SIG-M5 (cell line): ENCODE results near the gene MYO1C.
"Not testable (repeated sequence)": the region's sequence is repeated elsewhere in the genome, so short reads cannot be mapped to it uniquely, and the experiment has no call there.

Source experiments
- DNase-seq: peaks from one replicate; lab custom pipeline; 2025; lab: John Stamatoyannopoulos, UW

The MYO1C gene

DNA sequence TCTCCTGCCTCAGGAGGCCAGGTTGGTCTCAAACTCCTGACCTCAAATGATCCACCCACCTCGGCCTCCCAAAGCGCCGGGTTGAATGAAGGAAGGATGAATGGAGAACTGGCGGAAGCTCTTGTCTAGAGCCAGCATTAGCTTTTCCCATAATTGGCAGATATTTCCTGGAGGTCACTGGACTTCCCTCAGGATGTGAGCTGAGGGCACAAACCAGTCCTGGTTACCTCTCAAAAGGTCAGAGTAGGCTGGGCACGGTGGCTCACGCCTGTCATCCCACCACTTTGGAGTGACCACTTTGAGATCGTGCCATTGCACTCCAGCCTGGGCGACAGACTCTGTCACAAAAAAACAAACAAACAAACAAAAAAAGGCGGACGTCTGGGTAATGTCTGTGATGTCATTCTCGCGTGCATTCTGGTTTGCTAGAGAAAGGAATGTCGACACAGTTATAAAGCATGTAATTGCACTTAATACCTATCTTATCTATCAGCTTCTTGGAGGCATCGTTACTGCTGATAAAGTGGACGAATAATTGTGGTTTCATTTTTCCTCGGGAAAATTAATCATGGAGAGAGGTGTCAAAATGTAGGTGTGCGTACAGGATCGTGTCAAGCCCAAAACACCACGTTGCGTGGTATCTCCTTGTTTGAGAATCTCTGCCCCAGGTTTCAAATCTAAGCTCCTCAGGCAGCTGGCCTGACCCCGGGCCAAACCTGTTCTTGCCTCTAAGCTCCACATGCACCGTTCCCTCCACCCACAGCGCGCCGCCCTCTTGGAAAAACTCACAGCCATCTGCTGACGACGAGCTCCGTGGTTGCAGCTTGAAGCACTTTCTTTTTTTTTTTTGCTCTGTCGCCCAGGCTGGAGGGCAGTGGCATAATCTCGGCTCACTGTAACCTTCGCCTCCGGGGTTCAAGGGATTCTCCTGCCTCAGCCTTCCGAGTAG lies 30.0 kb downstream of the MYO1C start:
- DNase-seq = no peak

DNA sequence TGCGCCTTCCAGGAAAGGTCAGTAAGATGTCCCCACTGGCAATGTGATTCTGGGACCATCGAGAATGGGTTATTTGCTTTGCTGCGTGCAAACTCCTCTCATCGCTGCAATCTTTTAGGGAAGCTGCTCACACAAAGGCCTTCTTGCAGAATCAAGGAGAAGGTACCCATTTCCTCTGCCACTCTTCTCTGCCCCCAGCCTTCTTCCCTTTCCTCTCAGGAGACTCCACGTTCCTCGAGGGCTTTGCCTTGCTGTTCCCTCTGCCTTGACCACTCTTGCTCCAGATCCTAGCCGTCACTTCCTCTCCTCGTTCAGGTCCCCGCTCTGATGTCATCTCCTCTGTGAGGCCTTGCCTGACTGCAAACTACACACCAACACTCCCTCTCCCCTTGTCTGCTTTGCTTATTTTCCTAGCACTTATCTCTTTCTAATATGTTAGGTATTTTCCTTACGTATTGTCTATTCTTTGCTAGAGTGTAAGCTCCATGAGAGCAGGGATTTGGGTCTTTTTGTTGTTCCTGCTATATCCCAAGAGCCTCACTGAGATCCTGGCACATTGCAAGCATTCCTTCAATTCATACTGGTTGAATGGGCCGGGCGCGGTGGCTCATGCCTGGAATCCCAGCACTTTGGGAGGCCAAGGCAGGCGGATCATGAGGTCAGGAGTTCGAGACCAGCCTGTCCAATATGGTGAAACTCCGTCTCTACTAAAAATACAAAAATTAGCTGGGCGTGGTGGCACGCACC lies 31.1 kb downstream of the MYO1C start:
- no peak for DNase-seq

DNA sequence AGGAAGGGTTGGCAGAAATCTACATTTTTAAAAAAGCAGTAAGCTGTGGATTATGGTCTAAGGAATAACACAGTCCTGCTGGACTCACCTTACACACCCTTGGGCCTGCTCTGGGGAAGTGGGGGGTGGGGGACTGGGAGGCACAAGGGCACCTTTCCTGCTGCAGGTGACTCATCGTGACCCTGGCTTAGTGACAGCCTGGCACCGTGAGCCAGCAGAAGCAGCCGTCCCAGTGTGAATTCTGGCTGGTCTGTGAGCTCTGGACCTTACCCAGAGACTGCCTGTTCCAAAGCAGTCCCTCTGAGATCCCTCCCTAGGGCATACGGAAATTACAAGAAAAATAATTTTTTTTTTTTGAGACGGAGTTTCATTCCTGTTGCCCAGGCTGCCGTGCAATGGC lies 32.3 kb downstream of the MYO1C start:
- DNase-seq = no peak

DNA sequence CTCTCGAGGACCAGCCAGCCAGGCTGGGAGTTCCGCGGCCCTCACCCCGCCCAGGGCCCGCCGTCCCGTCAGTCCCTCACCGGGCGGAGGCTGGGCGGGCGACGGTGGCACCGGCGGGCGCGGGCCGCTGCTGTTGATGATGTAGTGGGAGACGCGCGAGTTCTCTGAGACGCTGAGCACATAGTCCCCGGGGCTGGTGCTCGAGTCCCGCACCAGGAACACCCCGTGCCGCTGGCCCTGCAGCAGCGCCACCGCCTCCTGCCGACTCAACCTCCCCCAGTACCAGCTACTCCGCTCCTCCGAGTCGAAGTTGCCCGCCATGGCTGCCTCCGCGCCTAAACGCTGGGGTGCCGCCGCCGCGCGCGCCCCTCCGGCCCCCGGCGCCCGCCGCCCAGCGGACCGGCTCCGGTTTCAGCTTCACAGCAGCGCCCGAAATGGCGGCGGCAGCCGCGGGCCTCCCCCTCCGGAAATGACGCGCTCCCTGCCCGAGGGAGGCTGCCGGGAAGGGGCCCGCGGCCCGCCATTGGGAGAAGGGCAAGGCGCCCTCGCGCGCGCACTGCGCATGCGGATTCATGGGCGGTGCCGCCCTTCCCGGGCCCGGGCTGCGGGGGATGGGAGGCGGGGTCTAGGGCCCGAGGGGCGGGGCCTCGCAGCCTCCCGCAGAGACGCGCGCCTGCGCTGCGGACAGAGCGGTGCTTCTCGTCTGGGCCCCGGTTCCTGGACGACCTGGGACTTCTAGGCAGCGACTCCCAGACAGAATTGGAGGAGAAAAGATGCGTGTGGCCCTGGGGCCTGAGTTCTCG lies 36.5 kb downstream of the MYO1C start, which contains the start of gene CRK:
Gene CRK, minus strand, starts transcription at position 436 of the 803 bp plus-strand sequence. Its CDS starts 115 bp downstream, at position 321.
- no peak for DNase-seq

DNA sequence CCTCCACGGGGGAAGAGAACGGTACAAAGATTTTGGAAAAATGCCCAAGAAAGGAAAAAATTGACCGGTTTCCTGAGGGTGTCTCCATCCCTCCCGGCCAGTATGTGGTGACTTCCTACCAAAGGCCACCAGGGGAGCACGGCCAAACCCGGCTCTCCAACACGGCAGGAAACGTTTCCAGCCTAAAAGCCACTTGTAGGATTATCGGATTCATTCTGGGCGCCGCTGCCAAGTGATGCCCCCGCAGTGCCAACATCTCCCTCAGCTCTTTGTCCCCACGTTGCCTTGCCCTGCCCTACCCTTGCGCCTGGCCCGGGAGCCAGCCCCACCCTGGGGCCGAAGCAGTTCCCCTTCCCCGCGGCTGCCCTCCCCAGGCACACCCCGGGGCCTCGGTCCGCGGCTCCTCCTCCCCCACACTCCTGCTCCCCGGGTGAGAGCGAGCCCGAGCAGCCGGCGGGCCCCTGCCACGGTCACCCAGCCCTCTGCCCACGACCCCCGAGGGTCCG lies 37.1 kb downstream of the MYO1C start:
- no peak for DNase-seq

DNA sequence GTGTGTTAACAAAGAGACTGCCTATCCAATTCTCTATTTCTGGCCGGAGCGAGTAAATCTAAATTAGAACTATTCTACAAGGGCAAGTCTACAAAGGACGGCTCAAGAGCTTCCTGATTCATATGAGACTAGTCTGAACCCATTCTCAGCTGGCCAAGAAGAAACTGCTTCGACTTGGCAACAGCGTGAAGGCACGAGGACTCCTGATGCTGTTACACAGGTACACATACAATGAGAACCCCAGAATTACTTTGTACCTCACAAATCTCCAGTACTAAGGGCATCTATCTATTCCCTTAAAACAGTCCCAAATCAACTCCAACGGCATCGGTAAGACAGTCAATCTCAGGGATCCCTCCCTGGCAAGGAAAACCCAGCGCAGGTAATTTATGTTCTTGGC lies 37.9 kb downstream of the MYO1C start:
- no peak for DNase-seq

DNA sequence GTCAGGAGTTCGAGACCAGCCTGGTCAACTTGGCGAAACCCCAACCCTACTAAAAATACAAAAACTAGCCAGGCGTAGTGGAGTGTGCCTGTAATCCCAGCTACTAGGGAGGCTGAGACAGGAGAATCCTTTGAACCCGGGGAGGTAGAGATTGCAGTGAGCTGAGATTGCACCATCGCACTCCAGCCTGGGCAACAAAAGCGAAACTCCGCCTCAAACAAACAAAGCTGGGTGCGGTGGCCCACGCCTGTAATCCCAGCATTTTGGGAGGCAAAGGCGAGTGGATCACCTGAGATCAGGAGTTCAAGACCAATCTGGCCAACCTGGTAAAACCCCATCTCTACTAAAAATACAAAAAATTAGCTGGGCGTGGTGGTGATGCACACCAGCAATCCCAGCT lies 38.8 kb downstream of the MYO1C start:
- not testable (repeated sequence) for DNase-seq

DNA sequence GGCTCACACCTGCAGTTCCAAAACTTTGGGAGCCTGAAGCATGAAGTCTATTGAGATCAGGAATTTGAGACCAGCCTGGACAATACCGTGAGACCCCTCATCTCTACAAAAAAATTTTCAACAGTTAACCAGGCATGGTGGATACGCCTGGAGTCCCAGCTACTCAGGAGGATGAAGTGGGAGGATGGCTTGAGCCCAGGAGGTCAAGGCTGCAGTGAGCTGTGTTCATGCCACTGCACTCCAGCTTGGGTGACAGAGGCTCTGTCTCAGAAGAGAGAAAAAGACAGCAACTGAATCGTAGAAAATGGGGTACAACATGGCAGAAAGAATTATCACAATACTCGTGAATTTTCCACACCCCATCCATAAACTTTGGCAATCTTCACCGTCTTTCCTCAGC lies 39.6 kb downstream of the MYO1C start:
- DNase-seq = no peak

DNA sequence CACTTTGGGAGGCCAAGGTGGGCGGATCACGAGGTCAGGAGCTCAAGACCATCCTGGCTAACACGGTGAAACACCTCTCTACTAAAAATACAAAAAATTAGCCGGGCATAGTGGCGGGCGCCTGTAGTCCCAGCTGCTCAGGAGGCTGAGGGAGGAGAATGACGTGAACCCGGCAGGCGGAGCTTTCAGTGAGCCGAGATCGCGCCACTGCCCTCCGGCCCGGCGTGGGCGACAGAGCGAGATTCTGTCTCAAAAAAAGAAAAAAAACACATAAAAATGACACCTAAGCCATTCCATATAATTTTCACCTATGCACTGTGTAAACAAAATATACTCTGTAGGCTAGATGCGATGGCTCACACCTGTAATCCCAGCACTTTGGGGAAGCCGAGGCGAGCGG lies 42.2 kb downstream of the MYO1C start:
- DNase-seq = not testable (repeated sequence)

DNA sequence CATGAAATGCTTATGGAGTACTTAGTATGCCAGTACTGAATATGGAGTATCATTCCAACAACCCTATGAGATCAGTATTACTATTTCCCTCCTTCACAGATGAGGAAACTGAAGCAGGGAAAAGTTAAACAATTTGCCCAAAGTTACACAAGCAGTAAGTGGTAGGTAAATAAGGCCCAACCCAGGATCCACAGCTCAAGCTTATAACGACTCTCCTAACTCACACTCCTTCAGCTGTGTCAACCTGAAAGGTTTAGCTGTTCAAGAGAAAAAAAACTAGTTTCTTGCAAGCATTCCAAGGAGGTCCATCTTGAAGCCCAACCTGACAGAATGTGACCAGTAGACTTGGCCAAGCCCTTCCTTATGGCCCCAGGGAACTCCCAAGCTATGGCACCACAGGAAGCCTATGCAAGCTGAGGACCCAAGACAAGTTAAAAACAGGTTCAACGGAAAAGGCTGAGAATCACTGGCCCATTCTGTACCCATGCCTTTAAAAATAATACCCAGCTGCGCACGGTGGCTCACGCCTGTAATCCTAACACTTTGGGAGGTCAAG lies 43.0 kb downstream of the MYO1C start:
- no peak for DNase-seq

DNA sequence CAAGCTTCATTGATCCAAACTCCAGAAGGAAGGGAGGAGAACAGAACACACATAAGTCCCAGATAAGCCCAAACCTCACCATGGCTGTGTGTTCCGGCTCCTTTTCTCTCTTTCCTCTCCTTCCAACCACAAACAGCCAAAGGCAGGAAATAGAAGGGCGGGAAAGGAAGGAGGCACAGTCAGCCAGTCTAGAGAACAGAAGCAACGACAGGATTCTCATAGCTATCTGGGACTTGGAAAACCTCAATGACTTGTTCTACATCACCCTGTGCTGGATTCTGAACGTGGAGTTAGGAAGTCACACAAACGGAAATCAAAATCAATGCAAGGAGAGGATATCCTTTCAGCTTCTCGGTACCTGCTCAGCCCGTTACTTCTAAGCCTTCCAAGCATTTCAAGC lies 45.4 kb downstream of the MYO1C start:
- no peak for DNase-seq

DNA sequence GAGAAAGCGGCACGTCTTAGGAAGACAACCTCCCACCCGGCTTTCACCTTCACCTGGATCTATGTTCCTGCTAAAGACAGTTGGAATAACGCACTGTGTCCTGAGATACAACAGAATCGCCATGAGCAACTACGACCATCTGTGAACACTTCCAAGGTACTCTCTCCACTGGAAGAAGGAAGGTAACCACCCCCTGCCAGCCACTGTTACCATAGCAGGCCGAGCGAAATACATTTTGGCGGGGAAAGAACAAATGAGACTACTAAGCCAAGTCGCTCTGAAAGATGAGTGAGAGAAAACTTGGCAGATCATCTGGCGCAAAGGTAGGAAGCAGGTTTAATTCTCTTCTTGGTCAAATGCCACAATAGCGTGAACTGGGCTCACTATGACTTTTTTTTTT lies 46.3 kb downstream of the MYO1C start:
- DNase-seq = no peak

DNA sequence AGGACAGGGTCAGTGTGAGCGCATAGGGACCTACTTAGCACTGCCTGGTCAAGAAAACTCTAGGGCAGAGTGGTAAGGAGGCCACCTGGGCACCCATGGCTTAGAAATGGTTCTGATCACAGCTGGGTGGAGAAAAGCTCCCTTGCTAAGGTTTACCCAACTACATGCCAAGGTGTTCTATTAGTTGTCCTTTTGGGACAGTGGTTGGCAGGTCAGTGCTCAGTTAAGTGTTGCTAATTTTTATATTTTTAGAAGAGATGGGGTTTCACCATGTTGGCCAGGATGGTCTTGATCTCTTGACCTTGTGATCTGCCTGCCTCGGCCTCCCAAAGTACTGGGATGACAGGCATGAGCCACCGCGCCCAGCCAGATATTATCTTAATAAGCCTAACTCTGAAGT lies 46.8 kb downstream of the MYO1C start:
- DNase-seq = not testable (repeated sequence)

DNA sequence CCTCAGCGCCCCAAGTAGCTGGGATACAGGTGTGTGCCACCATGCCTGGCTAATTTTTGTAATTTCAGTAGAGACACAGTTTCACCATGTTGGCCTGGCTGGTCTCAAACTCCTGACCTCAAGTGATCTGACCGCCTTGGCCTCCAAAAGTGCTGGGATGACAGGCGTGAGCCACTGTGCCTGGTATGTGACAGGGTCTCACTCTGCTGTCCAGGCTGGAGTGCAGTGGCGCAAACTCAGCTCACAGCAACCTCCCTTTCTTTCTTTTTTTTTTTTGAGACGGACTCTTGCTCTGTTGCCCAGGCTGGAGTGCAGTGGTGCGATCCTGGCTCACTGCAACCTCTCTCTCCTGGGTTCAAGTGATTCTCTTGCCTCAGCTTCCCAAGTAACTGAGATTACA lies 49.8 kb downstream of the MYO1C start:
- DNase-seq = not testable (repeated sequence)

DNA sequence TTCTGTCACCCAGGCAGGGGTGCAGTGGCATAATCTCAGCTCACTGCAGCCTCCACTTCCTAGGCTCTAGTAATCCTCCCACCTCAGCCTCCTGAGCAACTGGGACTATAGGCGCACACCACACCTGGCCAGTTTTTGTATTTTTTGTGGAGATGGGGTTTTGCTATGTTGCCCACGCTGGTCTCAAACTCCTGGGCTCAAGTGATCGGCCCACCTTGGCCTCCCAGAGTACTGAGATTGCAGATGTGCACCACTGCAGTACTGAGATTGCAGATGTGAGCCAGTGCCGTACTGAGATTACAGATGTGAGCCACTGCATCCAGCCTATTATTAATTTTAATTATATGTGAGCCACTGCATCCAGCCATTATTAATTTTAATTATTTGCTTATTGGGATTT lies 50.3 kb downstream of the MYO1C start:
- no peak for DNase-seq

DNA sequence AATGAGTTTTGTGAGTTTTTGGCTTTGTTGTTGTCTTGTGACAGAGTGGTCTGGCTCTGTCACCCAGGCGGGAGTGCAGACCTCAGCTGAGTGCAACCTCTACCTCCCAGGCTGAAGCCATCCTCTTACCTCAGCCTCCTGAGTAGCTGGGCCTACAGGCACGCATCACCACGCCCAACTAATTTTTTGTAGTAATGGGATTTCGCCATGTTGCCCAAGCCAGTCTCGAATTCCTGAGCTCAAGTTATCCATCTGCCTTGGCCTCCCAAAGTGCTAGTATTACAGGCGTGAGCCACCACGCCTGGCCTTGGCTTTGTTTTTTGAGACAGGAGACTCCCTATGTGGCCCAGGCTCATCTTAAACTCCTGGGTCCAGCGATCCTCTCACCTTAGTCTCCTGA lies 51.6 kb downstream of the MYO1C start:
- DNase-seq = no peak

DNA sequence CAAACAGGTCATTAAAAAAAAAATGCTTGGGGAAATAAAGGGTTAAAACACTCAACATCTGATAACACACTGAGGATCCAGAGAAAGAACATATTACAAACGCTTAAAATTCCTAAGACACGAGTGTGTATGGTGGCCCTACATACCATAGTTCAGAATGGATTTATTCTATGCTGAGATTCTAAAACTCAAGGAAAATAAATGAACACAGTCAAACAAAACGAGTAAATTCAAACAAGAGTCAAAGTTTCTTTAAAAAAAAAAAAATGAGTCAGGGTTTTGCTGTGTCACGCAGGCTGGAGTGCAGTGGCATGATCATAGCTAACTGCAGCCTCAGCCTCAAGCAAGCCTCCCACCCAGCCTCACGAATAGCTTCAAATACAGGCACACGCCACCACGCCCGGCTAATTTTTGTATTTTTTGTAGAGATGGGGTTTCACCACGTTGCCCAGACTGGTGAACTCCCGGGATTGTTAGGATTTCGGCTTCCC lies 53.8 kb downstream of the MYO1C start:
- DNase-seq = no peak

DNA sequence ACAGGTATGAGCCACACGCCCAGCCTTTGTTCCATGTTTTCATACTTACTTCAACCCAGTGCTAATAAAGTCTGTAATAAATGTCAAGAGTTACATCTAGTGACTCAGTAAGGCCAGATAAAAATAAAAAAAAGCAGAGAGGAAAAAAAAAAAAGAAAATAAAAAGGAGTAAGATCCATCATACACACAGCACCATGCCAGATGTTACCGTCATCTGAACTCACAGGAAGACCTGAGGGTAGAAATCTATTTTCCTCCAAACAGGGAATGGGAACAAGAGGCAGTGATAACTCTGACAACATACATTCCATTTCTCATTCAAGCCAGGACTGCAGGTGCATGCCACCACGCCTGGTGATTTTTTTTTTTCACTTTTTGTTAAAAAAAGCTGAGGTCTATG lies 57.2 kb downstream of the MYO1C start:
- DNase-seq = no peak

DNA sequence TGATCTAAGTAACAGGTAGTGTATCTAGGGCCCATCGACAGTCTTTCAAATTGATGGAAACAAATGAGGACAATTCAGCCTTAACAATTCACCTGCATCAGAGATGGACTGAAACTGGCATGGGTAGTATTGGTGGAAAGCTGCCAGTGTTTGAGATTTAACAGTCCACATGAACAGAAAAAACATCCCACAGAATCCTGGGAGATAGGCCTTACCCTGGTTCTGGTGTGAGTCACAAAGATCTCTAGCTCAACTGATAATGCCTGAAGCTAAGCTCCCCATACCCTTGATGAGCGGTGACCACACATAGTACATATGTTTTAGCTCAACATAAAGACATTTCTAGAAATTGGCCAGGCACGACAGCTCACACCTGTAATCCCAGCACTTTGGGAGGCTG lies 58.3 kb downstream of the MYO1C start:
- no peak for DNase-seq

DNA sequence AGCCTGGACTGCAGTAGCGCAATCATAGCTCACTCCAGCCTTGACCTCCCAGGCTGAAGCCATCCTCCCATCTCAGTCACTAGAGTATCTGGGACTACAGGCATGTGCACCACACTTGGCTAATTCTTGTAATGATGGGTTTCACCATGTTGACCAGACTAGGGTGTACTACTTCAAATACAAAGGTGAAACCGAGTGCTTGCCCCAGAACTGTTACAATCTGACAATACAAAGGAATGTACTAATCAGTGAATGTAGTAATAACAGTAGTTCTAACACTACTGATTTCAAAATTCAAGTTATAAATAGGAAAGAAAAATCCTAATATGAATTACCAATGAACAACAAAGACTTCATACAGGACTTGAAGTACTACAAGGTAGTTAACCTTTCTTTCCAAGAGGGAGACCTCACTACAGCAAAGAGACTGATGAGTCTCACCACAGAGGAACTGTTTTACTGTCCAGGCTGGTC lies 60.8 kb downstream of the MYO1C start:
- DNase-seq = no peak

DNA sequence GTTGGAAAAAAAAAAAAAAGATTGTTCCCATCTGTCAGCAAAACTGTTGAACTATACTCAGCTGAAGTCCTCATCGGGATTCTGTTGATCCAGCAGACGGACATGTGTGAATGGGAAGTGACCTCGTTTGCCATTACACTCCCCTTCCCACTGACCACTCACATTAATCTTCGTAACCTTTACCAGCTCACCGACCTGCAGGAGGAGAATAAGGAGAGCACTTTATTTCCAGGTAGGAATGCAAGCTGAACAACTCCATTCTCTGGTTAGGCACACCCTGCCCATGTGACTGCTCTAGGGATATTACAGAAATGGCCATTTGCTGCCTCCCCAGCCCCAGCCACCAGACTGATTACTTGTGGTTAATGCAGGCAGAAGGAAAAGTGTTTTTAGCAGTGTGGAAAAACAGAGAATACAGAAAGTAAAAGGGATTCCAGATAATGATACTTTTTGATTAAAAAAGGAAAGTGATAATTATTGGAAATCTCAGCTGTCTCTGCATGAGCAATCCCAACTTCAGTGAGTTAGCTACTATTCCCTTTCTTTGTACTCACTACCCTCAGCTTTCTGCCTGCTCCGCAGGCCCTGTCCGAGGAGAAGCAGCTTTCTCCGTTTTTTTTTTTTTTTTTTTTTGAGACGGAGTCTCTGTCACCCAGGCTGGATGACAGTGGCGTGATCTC lies 68.9 kb downstream of the MYO1C start:
- no peak for DNase-seq
